SK-N-SH treated with all-trans-retinoic acid at 6 μM for 48 hours (cell line): ENCODE results near the gene F7.
"Not testable (repeated sequence)": the region's sequence is repeated elsewhere in the genome, so short reads cannot be mapped to it uniquely, and the experiment has no call there.

ENCODE experiments used
- ATAC-seq: fragments of 200-7000 bp; cut with Tn5 transposase; 3 replicates; pipeline ENCODE4 v1.9.1; 2020; ENCODE audit warnings: mild to moderate bottlenecking, moderate library complexity
- ARNTL ChIP-seq: fragments of 450-650 bp; formaldehyde crosslinking; IDR thresholded peaks from 2 replicates; pipeline ENCODE4 v1.5.0; 2020; ENCODE audit warnings: low read depth, mild to moderate bottlenecking, moderate library complexity, borderline replicate concordance
- BACH2 ChIP-seq: fragments of 250-450 bp; sonication (Bioruptor Pico); IDR thresholded peaks from 2 replicates; pipeline ENCODE4 v1.9.0; 2021; ENCODE audit warnings: mild to moderate bottlenecking, borderline replicate concordance
- CREB5 ChIP-seq: fragments of 250-450 bp; sonication (Bioruptor Pico); IDR thresholded peaks from 2 replicates; pipeline ENCODE4 v1.5.1; 2020; ENCODE audit warnings: low read depth, mild to moderate bottlenecking, moderate library complexity
- CSDC2 ChIP-seq: fragments of 250-450 bp; sonication (Bioruptor Pico); IDR thresholded peaks from 2 replicates; pipeline ENCODE4 v1.5.0; 2020; ENCODE audit warnings: mild to moderate bottlenecking, moderate library complexity
- GLIS3 ChIP-seq: fragments of 250-450 bp; sonication (Bioruptor Pico); IDR thresholded peaks from 2 replicates; pipeline ENCODE4 v1.5.0; 2020; ENCODE audit warnings: mild to moderate bottlenecking, moderate library complexity
- PATZ1 ChIP-seq: fragments of 250-450 bp; sonication (Bioruptor Pico); IDR thresholded peaks from 2 replicates; pipeline ENCODE4 v1.8.0; 2020; ENCODE audit warnings: mild to moderate bottlenecking, moderate library complexity, borderline replicate concordance
- POU6F1 ChIP-seq: fragments of 250-450 bp; sonication (Bioruptor Pico); IDR thresholded peaks from 2 replicates; pipeline ENCODE4 v1.8.0; 2021; ENCODE audit warnings: low read depth, mild to moderate bottlenecking, moderate library complexity, borderline replicate concordance
- SNAI2 ChIP-seq: fragments of 250-450 bp; sonication (Bioruptor Pico); IDR thresholded peaks from 2 replicates; pipeline ENCODE4 v1.5.0; 2020; ENCODE audit warnings: mild to moderate bottlenecking, moderate library complexity
- TOX ChIP-seq: fragments of 250-450 bp; sonication (Bioruptor Pico); IDR thresholded peaks from 2 replicates; pipeline ENCODE4 v1.8.0; 2021; ENCODE audit warnings: mild to moderate bottlenecking, moderate library complexity, borderline replicate concordance
- TSHZ2 ChIP-seq: fragments of 250-450 bp; sonication (Bioruptor Pico); IDR thresholded peaks from 2 replicates; pipeline ENCODE4 v1.5.0; 2020; ENCODE audit warnings: mild to moderate bottlenecking, moderate library complexity
- ZC3H10 ChIP-seq: fragments of 250-450 bp; sonication (Bioruptor Pico); IDR thresholded peaks from 2 replicates; pipeline ENCODE4 v1.5.1; 2021; ENCODE audit warnings: mild to moderate bottlenecking, moderate library complexity
- ZFP3 ChIP-seq: fragments of 250-450 bp; sonication (Bioruptor Pico); IDR thresholded peaks from 2 replicates; pipeline ENCODE4 v1.5.0; 2020; ENCODE audit warnings: mild to moderate bottlenecking, moderate library complexity
- ZFP30 ChIP-seq: fragments of 450-650 bp; formaldehyde crosslinking; IDR thresholded peaks from 2 replicates; pipeline ENCODE4 v1.5.0; 2022; ENCODE audit warnings: mild to moderate bottlenecking, moderate library complexity
- ZNF565 ChIP-seq: fragments of 450-650 bp; formaldehyde crosslinking; conservative IDR thresholded peaks from 2 replicates; pipeline ENCODE4 v1.5.0; 2020; ENCODE audit warnings: low read depth, mild to moderate bottlenecking, moderate library complexity
- ZNF70 ChIP-seq: fragments of 450-650 bp; formaldehyde crosslinking; IDR thresholded peaks from 2 replicates; pipeline ENCODE4 v1.5.0; 2020; ENCODE audit warnings: mild to moderate bottlenecking, moderate library complexity
- ZNF8 ChIP-seq: fragments of 450-650 bp; formaldehyde crosslinking; IDR thresholded peaks from 2 replicates; pipeline ENCODE4 v1.5.0; 2020; ENCODE audit warnings: mild to moderate bottlenecking, moderate library complexity

F7 gene

GRCh38 chr13:113077566-113077952, 28.0 kb upstream of the F7 start:
- no peak for ATAC-seq
- TF ChIP-seq ARNTL (CRISPR knock-in tag): no peak
- TF ChIP-seq BACH2: no peak
- no peak for TF ChIP-seq GLIS3 (CRISPR knock-in tag)

- TF ChIP-seq ARNTL (CRISPR knock-in tag): no peak
- no peak for TF ChIP-seq ZC3H10 (CRISPR knock-in tag)
- TF ChIP-seq TSHZ2: no peak
- no peak for TF ChIP-seq TOX (CRISPR knock-in tag)
- TF ChIP-seq ZFP3 (CRISPR knock-in tag): no peak
- TF ChIP-seq POU6F1: no peak
- TF ChIP-seq ZFP30: no peak
- no peak for TF ChIP-seq ZNF8 (CRISPR knock-in tag)
- TF ChIP-seq SNAI2 (CRISPR knock-in tag): no peak
- TF ChIP-seq GLIS3 (CRISPR knock-in tag): no peak
These were observed 27.4 kb upstream of the F7 start for GRCh38 chr13:113077953-113078901.

GRCh38 chr13:113078902-113079780, 26.4 kb upstream of the F7 start:
- TF ChIP-seq GLIS3 (CRISPR knock-in tag) (no peak), ZC3H10 (CRISPR knock-in tag) (no peak), CSDC2 (no peak), TOX (CRISPR knock-in tag) (no peak), CREB5 (CRISPR knock-in tag) (no peak), PATZ1 (CRISPR knock-in tag) (no peak), ZNF565 (CRISPR knock-in tag) (no peak), POU6F1 (no peak), ZNF70 (CRISPR knock-in tag) (no peak)
- ATAC-seq: no peak

More at GRCh38 chr13:113077953-113078901, 27.4 kb upstream of the F7 start:
- ATAC-seq: no peak

- ATAC-seq: not testable (repeated sequence)
These were observed 25.9 kb upstream of the F7 start for GRCh38 chr13:113079781-113080080.
